Neural progenitor cell (in vitro differentiated cells): Measurements from ENCODE around the gene AUTS2.

Experiments
- EZH2 ChIP-seq: fragments of 200-600 bp; sonication (generic); IDR thresholded peaks from 2 replicates; pipeline ENCODE4 v1.6.1; 2017; ENCODE audit warnings: antibody characterized with exemption, mild to moderate bottlenecking, moderate library complexity
- TF ChIP-seq, protein P1 (sequence below): fragments of 200-600 bp; sonication (generic); IDR thresholded peaks from 2 replicates; pipeline ENCODE4 v1.5.1; 2017; ENCODE audit warnings: antibody characterized with exemption, mild to moderate bottlenecking

DNA sequence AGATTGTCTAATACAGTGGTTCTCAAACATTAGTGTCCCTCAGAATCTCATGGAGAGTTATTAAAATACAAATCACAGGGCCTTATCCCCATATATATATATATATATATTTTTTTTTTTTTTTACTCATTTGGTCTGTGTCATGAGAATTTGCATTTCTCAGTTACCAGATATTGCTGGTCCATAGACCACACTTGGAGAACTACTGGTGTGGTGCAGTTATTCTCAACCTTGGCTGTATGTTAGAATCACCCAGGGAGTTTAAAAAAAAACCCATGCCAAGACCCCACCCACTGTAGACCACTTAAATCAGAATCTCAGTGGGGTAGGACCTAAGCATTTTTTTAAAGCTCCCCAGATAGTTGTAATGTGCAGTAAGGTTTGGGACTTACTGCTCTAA, 179.9 kb downstream of the AUTS2 start:
- TF ChIP-seq, protein P1, sequence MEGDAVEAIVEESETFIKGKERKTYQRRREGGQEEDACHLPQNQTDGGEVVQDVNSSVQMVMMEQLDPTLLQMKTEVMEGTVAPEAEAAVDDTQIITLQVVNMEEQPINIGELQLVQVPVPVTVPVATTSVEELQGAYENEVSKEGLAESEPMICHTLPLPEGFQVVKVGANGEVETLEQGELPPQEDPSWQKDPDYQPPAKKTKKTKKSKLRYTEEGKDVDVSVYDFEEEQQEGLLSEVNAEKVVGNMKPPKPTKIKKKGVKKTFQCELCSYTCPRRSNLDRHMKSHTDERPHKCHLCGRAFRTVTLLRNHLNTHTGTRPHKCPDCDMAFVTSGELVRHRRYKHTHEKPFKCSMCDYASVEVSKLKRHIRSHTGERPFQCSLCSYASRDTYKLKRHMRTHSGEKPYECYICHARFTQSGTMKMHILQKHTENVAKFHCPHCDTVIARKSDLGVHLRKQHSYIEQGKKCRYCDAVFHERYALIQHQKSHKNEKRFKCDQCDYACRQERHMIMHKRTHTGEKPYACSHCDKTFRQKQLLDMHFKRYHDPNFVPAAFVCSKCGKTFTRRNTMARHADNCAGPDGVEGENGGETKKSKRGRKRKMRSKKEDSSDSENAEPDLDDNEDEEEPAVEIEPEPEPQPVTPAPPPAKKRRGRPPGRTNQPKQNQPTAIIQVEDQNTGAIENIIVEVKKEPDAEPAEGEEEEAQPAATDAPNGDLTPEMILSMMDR = no peak
- no peak for TF ChIP-seq EZH2
